ENCODE measurements around the gene THADA.

The THADA gene

DNA sequence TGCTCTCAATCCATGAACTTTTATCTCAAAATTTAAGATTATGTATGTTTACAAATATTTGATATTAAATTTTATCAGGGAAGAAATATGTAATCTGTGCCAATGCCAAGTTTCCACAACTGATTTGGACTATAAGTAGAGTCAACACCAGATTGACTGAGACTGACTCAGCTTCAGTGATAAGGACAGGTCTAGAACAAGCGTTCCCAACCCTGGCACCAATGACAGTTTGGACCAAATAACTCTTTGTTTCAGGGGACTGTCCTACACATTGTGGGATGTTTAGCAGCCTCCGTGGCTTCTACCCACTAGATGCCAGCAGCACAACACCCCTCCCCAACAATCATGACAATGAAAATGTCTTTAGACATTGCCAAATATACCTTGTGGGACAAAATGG is 165.3 kb downstream of the THADA start:
- DNase-seq = no peak

DNA sequence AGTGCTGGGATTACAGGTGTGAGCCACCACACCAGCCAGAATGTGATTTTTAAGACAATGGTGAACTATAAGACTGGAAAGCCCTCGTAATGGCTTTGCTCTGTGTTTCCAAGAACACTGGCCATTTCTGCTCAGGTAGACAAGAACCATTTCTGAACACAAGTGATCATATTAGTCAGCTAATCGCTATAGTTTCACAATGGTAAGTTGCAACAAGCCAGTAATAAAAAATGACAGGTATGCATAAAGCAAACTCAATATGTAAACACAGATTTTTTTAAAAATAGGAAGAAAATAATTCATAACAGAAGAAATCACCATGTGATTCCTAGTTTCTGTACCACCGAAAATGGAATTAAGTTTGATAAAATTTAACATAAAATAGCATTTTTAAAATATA is 166.5 kb downstream of the THADA start:
- DNase-seq = no peak

DNA sequence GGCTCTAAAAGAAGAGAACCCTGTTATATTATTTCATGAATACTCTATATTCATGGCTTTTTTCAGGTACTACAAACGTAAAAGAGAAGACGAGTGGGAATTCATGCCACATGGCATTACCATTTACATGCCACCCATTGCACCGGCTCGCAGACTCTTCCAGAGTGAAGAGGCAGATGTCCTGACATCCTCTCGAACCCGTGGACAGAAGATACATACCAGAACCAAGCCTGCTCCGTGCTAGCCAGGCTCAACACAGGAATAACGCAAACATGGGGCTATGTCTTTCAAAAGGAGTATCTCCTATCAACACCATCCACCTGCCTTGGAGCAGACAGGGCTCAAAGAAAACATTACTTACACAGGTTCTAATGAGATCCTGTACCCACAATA is 168.8 kb downstream of the THADA start:
- DNase-seq = no peak

DNA sequence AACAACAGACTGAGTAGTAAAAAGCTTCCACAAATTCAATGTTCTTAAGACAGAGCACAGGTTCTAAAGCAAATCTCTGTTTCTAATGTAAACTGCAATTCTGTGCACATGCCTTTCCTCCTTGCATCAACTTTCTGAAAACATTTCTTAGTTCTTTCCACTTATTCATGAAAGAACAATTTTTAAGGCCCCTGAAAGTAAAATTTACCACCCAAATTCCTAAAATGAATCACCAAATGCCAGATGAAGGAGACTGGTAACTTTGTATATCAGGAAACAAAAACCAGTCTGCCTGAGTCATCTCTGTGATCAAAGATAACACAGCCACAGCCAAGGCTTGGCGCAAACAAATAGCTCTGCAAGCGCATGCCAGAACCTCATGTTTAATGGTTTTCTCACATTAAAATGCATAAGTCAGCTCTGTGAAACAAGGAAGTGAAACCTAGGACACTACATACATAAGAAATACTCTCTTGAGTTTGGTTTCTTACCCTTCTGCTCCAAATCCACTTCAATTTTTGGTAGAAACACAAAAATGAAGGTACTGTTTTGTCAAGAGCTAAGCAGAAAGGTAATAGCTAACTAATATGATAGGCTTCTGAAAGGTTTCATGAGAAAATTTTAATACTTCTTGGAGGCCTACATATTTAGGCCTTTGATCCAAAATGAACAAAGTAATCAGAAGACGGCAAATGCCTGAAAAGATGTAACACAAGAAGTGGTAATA is 169.4 kb downstream of the THADA start:
- peak in 1 of 2 experiments; percentile 18 for DNase-seq

DNA sequence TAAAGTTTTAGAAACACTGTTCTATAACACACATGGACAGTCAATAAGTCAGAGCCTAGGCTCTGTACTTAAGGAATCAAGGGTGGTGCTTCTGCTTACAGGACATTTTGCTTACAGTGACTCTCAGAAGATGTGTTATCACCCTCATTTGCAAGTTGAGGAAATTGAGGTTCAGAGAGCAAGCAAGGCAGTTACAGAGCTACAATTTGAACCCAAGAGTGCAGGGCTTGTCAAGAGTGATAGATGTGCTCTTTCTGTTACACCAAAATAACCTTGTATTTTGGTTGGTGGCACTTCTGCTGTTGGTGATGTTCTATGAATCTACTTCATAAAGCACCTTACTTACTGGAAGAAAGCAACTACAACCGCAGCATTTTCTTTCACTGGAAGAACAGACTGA is 170.2 kb downstream of the THADA start:
- no peak for DNase-seq

DNA sequence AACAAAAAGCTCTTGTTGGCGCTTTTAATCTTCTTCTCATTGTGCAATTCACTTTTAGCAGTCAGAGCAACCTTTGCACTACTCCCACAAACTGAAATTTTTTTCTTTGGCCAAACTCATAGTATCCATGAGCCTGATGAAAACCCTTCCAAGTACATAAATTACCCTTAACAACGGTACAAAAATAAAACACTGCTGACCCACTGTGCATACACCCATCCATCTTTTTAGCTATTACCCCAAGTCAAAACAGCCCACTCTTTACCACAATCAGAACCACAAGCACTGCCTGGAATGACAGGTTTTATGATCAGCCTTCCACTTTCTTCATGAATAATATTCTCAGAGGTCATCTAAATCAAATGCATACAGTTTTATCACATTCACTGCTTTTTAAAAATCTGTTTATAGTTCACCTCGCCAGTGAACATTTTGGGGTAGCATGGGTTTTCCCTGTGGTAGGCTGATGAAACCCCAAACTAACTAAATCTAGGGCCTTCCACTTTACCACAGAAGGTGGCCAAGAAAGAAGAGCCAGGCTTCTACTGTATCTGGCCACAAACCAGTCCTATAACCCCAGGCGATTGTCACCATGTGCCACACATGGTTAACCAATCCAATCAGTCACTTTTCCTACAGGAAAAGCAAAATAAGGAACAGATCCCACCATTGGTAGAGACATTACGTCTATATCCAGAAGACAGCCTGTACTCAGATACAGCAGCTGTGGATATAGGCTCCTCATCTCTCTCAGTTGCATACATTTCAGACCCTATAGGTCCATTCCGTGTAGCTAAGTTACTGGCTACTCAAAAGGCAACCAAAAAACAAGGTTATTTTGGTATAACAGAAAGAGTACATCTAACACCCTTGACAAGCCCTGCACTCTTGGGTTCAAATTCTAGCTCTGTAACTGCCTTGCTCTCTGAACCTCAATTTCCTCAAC is 171.3 kb downstream of the THADA start:
- DNase-seq = no peak

DNA sequence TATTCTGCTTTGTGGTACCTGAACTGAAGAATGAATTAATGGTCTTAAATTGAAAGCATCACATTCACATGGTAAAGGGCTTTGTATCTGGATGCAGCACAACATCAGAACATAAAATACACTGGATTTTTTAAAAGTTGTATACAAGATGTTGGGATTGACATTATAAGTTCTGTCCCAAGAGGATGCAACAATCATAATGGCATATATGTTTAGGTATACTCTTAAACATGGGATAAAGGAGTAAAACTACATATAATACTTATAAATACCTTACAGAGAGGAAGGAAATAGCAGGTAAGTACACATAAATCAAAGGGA is 171.9 kb downstream of the THADA start:
- DNase-seq = no peak

DNA sequence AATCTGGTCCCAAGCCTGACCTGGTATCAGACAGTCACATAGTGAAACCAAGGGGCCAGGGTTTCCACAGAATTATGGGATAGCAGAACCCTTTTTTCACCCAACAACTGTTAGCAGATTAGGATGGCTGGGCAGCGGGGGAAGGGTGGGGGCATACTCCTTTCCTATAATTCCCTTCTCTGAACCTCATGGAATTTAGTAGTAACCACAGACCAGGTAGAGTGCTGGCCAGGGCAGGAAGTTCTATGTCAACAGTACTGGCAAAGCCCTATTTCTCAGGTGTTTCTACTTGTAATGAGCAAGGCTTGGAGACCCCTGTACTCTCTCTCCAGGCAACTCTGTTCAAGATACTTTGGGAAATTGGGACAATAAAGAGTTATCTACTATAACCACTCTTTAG is 174.6 kb downstream of the THADA start:
- no peak for DNase-seq

DNA sequence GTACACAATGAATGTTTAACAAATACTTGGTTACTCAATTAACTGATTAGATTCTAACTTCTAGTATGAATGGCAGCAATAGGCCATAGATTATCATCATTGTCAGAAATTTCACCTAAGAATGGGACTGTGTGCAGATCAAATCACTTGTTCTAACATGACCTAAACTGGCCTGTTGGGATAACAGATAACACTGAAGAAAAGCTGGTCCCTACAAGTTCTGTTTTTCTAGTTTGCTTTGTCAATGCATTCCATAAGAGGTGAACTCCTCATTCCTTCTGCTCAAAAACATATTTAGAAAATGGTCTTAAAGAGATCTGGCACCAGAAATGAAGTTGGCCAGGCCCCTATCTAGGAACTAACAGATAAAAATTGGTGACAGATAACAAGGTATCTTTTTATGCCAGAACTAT is 175.4 kb downstream of the THADA start:
- DNase-seq = no peak

DNA sequence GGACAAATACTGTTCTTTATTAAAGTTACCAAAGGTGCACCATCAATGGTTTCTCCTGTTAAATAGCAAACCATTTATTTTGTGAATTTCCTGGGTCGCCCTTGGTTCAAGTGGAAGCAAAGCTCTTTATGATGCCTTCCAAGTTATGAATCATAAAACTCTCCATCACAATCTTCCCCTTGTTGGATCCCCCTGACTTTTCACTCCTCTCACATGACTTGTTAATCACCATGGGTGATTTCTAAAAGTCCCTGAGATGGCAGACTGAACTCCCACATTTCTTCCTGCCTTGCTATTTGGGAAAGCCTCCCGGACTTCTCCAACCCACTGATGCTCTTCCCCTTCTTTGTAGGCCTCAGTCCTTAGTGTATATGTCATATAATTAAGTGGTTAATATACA is 176.0 kb downstream of the THADA start:
- DNase-seq = no peak

DNA sequence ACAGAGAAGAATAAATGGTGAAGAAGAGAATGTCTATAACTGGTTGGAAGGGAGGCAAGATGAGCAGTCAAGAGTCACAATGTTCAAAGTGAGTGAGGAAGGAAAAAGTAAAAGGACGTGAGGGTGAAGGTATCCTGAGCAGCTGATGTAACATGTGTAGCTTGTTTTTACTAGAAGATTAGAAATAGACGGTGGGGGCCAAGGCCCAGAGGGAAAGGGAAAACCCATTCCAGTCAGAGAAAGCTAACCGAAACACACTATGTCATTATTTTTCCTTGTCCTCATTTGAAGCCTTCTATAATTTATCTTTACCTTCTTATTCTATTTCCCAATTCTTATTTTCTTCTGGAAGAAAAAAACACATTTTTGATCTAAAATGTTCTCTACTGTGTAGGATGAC is 176.6 kb downstream of the THADA start:
- DNase-seq = no peak

DNA sequence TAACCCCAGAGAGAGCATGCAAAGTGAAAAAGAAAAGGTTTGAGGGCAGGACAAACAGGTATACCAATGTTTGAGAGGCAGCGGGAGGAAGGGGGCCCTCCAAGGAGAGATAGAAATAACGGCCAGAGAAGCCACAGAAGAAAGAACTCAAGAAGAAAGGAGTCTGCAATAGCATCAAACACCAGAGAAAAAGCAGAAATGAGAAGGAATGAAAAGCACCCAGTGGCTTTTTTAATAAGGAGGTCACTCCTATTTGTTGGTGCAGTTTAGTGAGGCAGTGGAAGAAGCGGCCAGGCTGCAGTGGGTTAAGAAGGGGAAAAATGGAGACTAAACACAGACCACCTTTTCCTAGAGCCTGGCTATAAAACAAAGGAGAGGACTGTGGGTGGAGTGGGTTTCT is 177.2 kb downstream of the THADA start:
- DNase-seq = no peak

DNA sequence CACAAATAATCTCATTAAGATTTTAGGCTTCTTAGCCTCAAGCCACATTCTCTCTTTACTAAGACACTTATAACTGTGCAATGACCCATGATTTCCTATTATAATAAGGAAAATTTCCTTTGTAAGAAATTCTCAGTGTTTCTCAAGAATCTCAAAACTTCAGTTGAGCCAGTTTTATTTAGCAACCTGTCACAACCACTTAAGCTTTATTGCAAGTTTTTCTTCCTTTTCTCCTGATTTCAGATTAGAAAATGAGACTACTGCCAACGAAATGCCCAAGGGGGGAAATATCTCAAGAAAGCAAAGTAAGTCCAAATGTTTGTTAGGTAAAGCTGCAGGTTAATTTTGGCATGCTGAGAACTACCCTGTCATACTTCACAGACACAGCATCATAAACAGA is 178.5 kb downstream of the THADA start:
- no peak for DNase-seq

DNA sequence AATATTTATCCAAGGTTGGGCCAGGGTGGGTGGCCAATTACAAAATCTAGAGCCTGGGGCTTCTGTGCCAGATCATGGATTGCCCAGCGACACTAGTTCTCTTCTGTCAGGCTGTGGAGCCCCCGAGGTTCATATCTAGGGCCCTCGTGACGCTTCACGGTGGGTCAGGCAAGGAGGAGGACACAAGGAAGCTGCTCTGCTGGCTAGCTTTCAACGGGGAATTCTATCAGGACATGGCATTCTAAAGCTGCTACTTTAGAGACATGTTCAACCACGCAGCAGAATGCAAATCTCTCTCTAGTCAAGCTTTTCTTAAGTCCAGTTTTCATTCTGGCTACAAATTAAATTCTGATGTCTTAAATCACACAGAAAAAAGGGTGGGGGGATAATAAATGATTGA is 180.2 kb downstream of the THADA start:
- no peak for DNase-seq

DNA sequence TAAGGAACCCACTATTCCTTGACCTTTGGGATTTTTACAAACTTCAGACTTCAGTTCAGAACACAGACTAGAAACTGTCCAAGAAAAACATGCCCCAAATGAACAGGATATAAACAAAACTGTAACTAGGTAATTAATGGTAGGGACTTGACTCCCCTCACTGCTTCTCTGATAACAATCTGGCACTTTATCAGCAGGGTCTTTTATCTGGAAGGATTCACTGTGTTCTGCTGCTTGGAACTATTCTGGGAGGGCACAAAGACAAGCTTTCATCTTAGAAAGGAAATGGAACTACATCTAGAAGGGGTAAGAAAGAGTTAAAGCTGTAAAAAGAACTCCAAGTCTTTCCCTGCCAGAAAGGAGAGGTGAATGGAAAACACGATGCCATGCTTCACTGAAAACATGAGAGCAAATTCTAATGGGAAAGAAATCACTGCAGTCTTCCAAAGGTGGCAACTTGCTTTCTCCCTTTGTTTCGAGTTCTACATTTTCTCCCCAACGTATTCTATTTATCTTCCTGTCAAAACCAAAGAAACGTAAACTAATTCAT is 181.2 kb downstream of the THADA start:
- no peak for DNase-seq

DNA sequence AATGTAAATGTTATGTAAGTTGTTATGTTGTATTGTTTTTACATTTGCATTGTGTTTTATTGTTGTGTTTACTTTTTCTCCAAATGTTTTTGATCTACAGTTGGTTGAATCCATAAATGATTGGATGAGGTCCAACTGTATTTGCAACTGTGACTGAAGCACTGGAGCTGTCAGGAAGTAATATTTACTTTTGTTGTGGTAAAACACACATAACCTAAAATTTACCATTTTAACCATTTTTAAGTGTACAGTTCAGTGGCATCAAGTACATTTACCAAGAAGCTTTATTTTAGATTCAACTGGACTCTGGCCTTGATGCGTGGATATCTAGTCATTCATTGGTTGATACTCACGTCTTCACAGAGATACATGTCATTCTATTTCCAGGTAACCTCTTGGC is 181.8 kb downstream of the THADA start:
- no peak for DNase-seq

DNA sequence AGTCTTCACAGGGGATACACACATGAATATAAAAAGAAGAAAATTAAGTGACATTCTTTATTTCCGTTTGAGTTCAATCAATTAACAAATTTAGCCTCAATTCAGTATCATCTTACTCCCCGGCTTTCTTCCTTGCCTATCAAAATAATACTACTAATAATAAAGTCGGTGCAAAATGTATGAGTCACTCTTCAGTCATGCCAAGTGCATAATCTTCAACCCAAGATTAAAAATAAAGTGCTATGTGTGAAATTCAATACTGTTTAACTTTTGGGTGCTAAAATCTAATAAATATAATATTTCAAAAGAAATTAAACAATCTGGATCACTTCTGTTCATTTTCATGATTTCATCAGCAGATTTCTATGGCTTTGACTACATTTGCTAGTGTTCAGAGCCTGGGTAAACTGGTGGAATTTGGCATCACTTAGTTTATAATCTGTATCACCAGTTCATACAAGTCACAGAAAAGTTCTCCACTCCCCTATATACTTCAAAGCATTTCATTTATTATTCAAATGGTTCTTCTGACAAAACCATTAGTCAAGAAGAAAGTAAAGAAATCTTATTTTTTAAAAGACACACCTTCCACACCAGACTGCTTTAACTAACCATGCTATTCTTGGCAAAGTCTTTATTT is 183.6 kb downstream of the THADA start:
- DNase-seq = no peak

DNA sequence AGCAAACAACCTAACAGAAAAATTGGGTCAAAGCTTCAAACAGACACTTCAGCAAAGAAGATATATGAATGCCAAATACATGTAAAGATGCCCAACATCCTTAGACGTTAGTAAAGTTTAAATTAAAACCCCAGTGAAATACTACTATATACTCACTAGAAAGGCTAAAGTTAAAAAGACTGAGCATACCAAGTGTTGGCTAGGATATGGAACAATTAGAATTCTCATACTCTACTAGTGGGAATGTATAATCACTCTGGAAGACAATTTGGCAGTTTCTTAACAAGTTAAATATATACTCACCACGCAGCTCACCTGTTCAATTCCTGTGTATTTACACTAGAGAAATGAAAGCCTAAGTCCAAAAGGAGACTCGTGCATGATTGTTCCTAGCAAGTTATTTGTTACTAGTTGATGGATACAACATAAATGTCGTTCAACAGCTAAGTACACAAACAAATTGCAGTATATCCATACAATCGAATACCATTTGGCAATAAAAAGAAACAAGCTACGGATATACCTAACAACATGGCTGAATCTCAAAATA is 185.7 kb downstream of the THADA start:
- DNase-seq = no peak

DNA sequence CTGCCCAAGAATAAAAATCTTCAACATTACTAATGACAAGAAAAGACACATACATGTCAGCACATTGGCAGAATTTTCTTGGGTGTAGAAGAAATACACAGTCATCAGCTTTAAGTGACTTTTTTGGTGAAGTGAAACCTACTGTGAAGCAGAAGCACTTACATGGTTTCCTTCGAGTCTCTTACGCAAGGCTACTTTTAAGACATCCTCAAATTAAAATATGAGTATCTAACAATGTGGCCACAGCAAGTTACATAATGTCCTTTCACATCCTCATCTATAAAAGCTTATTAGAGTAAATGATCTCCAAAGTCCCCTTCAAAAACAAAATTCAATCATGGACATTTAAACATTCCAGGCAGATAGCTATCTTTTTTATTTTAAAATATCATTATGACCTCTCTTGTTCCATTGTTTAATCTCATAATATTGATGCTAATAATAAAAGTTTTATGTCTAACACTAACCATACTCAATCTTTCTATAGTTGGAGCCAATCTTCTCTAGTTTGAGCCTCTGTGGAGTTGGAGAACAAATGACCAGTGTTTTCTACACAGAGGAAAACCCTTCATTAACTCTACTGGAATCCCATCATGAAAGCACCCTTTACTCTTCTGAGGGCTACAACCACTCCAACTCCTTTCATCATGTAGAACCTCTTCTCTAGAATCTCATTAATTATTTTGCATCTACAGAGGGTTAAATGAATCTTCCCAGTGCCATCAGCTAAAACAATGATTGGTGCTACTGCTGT is 187.3 kb downstream of the THADA start:
- DNase-seq = no peak

DNA sequence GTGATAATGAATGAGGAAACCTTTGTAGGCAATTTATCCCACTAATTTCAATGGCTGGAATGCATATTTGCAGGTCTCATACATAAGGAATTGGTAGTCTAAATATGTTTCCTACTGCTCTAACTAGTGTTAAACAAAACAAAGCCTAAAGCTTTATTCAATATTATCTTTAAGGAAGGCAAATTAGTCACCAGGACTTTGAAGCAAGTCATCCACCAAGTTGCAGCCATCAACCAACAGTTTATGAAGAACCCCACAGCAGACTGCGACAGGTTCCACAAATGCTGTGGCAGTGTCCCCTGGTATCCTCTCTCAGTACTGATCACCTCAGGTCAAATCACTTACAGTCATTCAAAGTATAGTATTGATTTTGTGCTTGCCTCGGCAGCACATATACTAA is 187.9 kb downstream of the THADA start:
- no peak for DNase-seq

DNA sequence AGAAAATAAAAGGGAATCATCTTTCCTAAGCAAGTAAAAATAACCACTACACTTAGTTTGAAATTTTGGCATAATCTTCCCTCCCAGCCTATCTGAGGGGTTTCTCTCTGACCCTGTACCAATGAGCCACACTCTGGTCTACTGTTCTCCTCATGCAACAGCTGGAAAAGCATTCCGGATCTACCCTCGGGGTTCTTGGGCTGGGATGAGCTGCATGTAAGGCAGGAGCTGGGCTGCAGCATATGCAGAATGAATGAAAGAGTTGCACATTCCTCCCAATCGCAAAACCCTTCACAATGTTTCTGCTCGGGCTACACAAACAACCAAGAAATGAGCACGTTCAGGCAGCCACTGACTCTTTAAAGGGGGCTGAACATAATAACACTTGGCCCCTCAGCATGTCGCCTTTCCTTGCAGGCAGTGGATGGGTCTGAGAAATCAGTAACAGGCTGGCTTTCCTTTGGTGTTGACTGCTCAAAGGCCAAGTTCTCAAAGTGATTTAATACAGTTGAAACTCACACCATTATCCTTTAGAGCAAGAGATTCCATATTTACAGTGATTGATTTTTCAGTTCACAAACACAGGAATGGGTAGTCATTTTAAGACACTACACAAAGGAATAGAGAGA is 189.1 kb downstream of the THADA start:
- no peak for DNase-seq

DNA sequence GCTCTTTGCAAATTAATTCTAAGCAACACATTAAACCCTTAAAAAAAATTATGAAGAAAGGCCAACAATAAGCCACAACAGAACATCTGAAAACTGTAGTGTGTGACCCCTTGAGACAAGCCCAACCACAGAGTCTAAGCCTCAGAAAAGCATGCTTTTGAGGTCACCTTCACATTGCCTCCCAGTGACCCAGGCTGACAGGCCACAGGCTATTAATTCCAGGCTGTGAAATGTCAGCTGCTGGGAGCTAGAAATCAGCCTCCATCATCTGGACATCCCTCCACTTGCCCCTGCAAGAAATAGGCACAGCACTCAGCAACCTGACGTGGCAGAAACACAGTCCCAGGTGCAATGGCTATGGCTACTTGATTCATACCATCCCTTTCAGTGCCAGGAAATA is 190.0 kb downstream of the THADA start:
- DNase-seq = no peak

All from NCI-H2081 (cell line).